Measurements from ENCODE around the gene GNAI1.

- no peak for TF ChIP-seq CTCF (IDR thresholded peaks at IDR 0.05)
- no peak for TF ChIP-seq POLR2A (IDR thresholded peaks at IDR 0.05)
- TF ChIP-seq POLR2AphosphoS5 (IDR thresholded peaks at IDR 0.05): no peak
These were observed 102.0 kb downstream of the GNAI1 start for GRCh38 chr7:80236681-80237080.

Data from prostate gland (tissue), 2 donors.